NT2/D1 (cell line): ENCODE measurements around the gene FRMD3.

Experiments
- YY1 ChIP-seq: IDR thresholded peaks from 2 replicates; pipeline ENCODE4 v1.6.1; 2011; ENCODE audit not compliant: insufficient read length, insufficient read depth
- ZNF274 ChIP-seq: IDR thresholded peaks from 2 replicates; pipeline ENCODE4 v1.6.1; 2011; ENCODE audit warnings: mild to moderate bottlenecking, low read depth, low read length

DNA sequence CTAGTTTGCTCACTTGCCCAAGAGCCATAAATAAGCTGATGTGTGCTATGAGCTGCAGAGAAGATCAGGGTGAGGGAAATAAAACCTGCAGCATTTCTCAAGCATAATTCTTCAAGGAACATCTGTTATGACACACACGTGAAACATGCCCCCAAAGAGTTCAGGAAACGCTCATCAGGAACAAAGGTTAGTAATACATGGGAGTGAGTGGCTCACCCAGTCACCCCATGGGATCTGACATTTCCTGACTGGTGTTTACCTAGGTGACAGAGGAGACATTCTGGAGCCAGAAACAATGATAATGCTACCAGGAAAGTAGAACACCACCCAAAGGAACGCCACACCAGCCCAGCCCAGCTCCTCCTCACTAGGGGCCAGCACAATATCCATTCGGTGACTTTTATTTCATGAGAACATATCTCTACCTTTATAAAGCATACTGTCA lies 66.0 kb downstream of the FRMD3 start:
- no peak for TF ChIP-seq ZNF274
- no peak for TF ChIP-seq YY1
